ENCODE results near the gene LDB3. TPM values are rescaled to one million over a fixed set of nuclear protein-coding genes. Genes with fewer than 3 reads are reported as not detected.

The LDB3 gene
- total RNA-seq, 1 experiment from 2014 or later, result 0.04 TPM

- intact Hi-C loops (cut with micrococcal nuclease), result loop anchor here (5.0 to 10.0 kb wide), 2 partner anchors 91 to 164 kb away; partner anchors contain the start of gene WAPL
Measured at GRCh38 chr10:86685893-86686632, 17.8 kb downstream of the LDB3 start.

GRCh38 chr10:86686972-86687371 lies 18.7 kb downstream of the LDB3 start:
- ChIA-PET CTCF (no interaction called here), POLR2A (ENCODE audit: unreplicated experiment) (no interaction called here)
- H3K79me2 ChIP-seq (ENCODE audit: low read length), result no peaks in the 10 kb centered on the region
- no peaks in the 10 kb centered on the region for H3K27me3 ChIP-seq (ENCODE audit: low read length)
- H3K4me3 ChIP-seq (ENCODE audit: low read length), result no peak overlapping the region
- no peak for TF ChIP-seq EZH2 (IDR thresholded peaks at IDR 0.05; ENCODE audit: low read length, unreplicated experiment)
- no peak for TF ChIP-seq CTCF (conservative IDR thresholded peaks at IDR 0.05; ENCODE audit: low read depth, low read length)
- TF ChIP-seq EZH2phosphoT487 (IDR thresholded peaks at IDR 0.05; ENCODE audit: borderline replicate concordance, low read length), result no peak
- H3K9me3 ChIP-seq (ENCODE audit: low read length), result no peaks in the 10 kb centered on the region
- ATAC-seq (no peak), DNase-seq (no peak)
- H3K36me3 ChIP-seq (ENCODE audit: low read depth, low read length), result no peaks in the 10 kb centered on the region
- no peak overlapping the region for H3K27ac ChIP-seq (ENCODE audit: low read length)
- no peaks in the 10 kb centered on the region for H3F3A ChIP-seq (ENCODE audit: low read length, unreplicated experiment)
- intact Hi-C loops (cut with micrococcal nuclease), result loop anchor here (5.0 to 10.0 kb wide), 2 partner anchors 92 to 165 kb away; partner anchors contain the start of gene WAPL
- H3K9me2 ChIP-seq (replicated peaks; ENCODE audit: low read length), result no peaks in the 10 kb centered on the region
- no peak overlapping the region for H2AFZ ChIP-seq (ENCODE audit: low read length)
- no peak overlapping the region for H3K9ac ChIP-seq (ENCODE audit: low read length)
- H4K20me1 ChIP-seq (ENCODE audit: low read length), result no peaks in the 10 kb centered on the region
- no TSS peak for BruUV-seq (replicated peaks)
- no peak overlapping the region for H3K4me2 ChIP-seq (ENCODE audit: low read length)
- no peaks in the 10 kb centered on the region for H3K4me1 ChIP-seq (ENCODE audit: insufficient read depth, low read length)

More at GRCh38 chr10:86685893-86686632, 17.8 kb downstream of the LDB3 start:
- Histone ChIP-seq H3K4me1 (ENCODE audit: insufficient read depth, low read length) (no peaks in the 10 kb centered on the region), H2AFZ (ENCODE audit: low read length) (no peak overlapping the region), H3K27me3 (ENCODE audit: low read length) (no peaks in the 10 kb centered on the region), H3K9me2 (replicated peaks; ENCODE audit: low read length) (no peaks in the 10 kb centered on the region), H3F3A (ENCODE audit: low read length, unreplicated experiment) (no peaks in the 10 kb centered on the region), H4K20me1 (ENCODE audit: low read length) (no peaks in the 10 kb centered on the region), H3K9ac (ENCODE audit: low read length) (no peak overlapping the region), H3K27ac (ENCODE audit: low read length) (no peak overlapping the region), H3K36me3 (ENCODE audit: low read depth, low read length) (no peaks in the 10 kb centered on the region), H3K9me3 (ENCODE audit: low read length) (no peaks in the 10 kb centered on the region), H3K4me2 (ENCODE audit: low read length) (no peak overlapping the region), H3K79me2 (ENCODE audit: low read length) (no peaks in the 10 kb centered on the region), H3K4me3 (ENCODE audit: low read length) (no peak overlapping the region)
- no TSS peak for BruUV-seq (replicated peaks)
- no peak for DNase-seq
- ChIA-PET CTCF (interaction anchor here (0.6 kb wide), 1 partner anchor 99 kb away, joined by 8 read pairs; no protein-coding TSS in a partner anchor), POLR2A (ENCODE audit: unreplicated experiment) (no interaction called here)
- TF ChIP-seq EZH2phosphoT487 (IDR thresholded peaks at IDR 0.05; ENCODE audit: borderline replicate concordance, low read length) (no peak), EZH2 (IDR thresholded peaks at IDR 0.05; ENCODE audit: low read length, unreplicated experiment) (no peak), CTCF (conservative IDR thresholded peaks at IDR 0.05; ENCODE audit: low read depth, low read length) (no peak)
- no peak for ATAC-seq

GRCh38 chr10:86687750-86688149 lies 19.4 kb downstream of the LDB3 start:
- Histone ChIP-seq H4K20me1 (ENCODE audit: low read length) (no peaks in the 10 kb centered on the region), H3K9ac (ENCODE audit: low read length) (no peak overlapping the region), H3K36me3 (ENCODE audit: low read depth, low read length) (no peaks in the 10 kb centered on the region), H3K27ac (ENCODE audit: low read length) (no peak overlapping the region), H3K4me1 (ENCODE audit: insufficient read depth, low read length) (no peaks in the 10 kb centered on the region), H3K27me3 (ENCODE audit: low read length) (no peaks in the 10 kb centered on the region), H3K79me2 (ENCODE audit: low read length) (no peaks in the 10 kb centered on the region), H2AFZ (ENCODE audit: low read length) (no peak overlapping the region), H3K4me2 (ENCODE audit: low read length) (no peak overlapping the region), H3K9me3 (ENCODE audit: low read length) (no peaks in the 10 kb centered on the region), H3K9me2 (replicated peaks; ENCODE audit: low read length) (no peaks in the 10 kb centered on the region), H3K4me3 (ENCODE audit: low read length) (no peak overlapping the region), H3F3A (ENCODE audit: low read length, unreplicated experiment) (no peaks in the 10 kb centered on the region)
- DNase-seq, result no peak
- no peak for ATAC-seq
- intact Hi-C loops (cut with micrococcal nuclease), result loop anchor here (2.0 to 10.0 kb wide), 4 partner anchors 93 to 273 kb away; partner anchors contain the start of gene WAPL
- no peak for TF ChIP-seq EZH2 (IDR thresholded peaks at IDR 0.05; ENCODE audit: low read length, unreplicated experiment)
- no peak for TF ChIP-seq CTCF (conservative IDR thresholded peaks at IDR 0.05; ENCODE audit: low read depth, low read length)
- no peak for TF ChIP-seq EZH2phosphoT487 (IDR thresholded peaks at IDR 0.05; ENCODE audit: borderline replicate concordance, low read length)
- ChIA-PET POLR2A (ENCODE audit: unreplicated experiment) (no interaction called here), CTCF (no interaction called here)
- BruUV-seq (replicated peaks), result no TSS peak
